Colonic mucosa (tissue), 4 donors: Measurements from ENCODE around the gene ZMYM2. TPM values are rescaled to one million over a fixed set of nuclear protein-coding genes. Genes with fewer than 3 reads are reported as not detected.

Source experiments
- DNase-seq: peaks from one replicate; pipeline ENCODE4 v3.0.0-alpha.2; 2020
- H3K27ac ChIP-seq: fragments of 200-600 bp; one replicate; pipeline ENCODE4 v1.8.0; 2021
- H3K27me3 ChIP-seq: fragments of 200-600 bp; one replicate; pipeline ENCODE4 v1.8.0; 2021
- H3K36me3 ChIP-seq: fragments of 200-600 bp; one replicate; pipeline ENCODE4 v1.8.0; 2021
- H3K4me1 ChIP-seq: fragments of 200-600 bp; one replicate; pipeline ENCODE4 v1.8.0; 2021; ENCODE audit warnings: mild to moderate bottlenecking
- H3K4me3 ChIP-seq: fragments of 200-600 bp; one replicate; pipeline ENCODE4 v1.8.0; 2021
- H3K9ac ChIP-seq, 2 donors: one replicate each; pipeline ENCODE4 v1.7.0; 2013; ENCODE audit warnings: control low read depth in 2 of 2, low read depth in 2 of 2, low read length in 2 of 2
- H3K9me3 ChIP-seq: fragments of 200-600 bp; one replicate; pipeline ENCODE4 v1.8.0; 2021
- CTCF ChIP-seq: fragments of 200-600 bp; IDR thresholded peaks from one replicate; pipeline ENCODE4 v1.8.0; 2022; ENCODE audit warnings: antibody characterized with exemption, mild to moderate bottlenecking
- intact Hi-C: fragments of 100-400 bp; cut with DNase I; formaldehyde crosslinking; loops from one replicate; pipeline ENCODE4 v1.14.1; 2022
- total RNA-seq, 2 donors: library from RNA; stranded (reverse); fragmentation: NEBNext Ultra II Directional in 1 of 2; extraction: Animal tissue kit (Norgen Biotek cat#: 25700) in 1 of 2; gene quantifications; one replicate each; pipeline ENCODE4 v1.2.1, GENCODE V29; 2021
- donor health status: healthy.
- donor health status: DM: no; HTN: no; CAD: no.
- donor health status: DM: no; HTN: no; CAD: no.

ZMYM2 gene
- total RNA-seq, 2 donors from 2014 or later = 47.6 to 70.1 TPM

GRCh38 chr13:20016649-20017364, 58.3 kb downstream of the ZMYM2 start:
- Histone ChIP-seq H3K4me1 (no peaks in the 10 kb centered on the region), H3K36me3 (no peaks in the 10 kb centered on the region), H3K4me3 (no peak overlapping the region), H3K27me3 (no peaks in the 10 kb centered on the region), H3K27ac (no peak overlapping the region), H3K9me3 (no peaks in the 10 kb centered on the region), H3K9ac (no peak overlapping the region)
- intact Hi-C loops = no loop called here
- TF ChIP-seq CTCF = no peak
- DNase-seq = no peak

- DNase-seq = no peak
- intact Hi-C loops = no loop called here
- Histone ChIP-seq H3K27ac (no peak overlapping the region), H3K4me1 (no peaks in the 10 kb centered on the region), H3K36me3 (no peaks in the 10 kb centered on the region), H3K4me3 (no peak overlapping the region), H3K9me3 (no peaks in the 10 kb centered on the region), H3K9ac (no peak overlapping the region), H3K27me3 (no peaks in the 10 kb centered on the region)
- TF ChIP-seq CTCF = no peak
Observed at GRCh38 chr13:20017365-20017711, 58.8 kb downstream of the ZMYM2 start.

- intact Hi-C loops = no loop called here
- H3K36me3 ChIP-seq = no peaks in the 10 kb centered on the region
- H3K27ac ChIP-seq = no peak overlapping the region
- no peak for TF ChIP-seq CTCF
- DNase-seq = no peak
- no peak overlapping the region for H3K9ac ChIP-seq
- H3K9me3 ChIP-seq = no peaks in the 10 kb centered on the region
- no peaks in the 10 kb centered on the region for H3K27me3 ChIP-seq
- no peaks in the 10 kb centered on the region for H3K4me1 ChIP-seq
- no peak overlapping the region for H3K4me3 ChIP-seq
Observed at GRCh38 chr13:20019043-20019442, 60.5 kb downstream of the ZMYM2 start.

GRCh38 chr13:20024702-20025101, 66.2 kb downstream of the ZMYM2 start:
- H3K36me3 ChIP-seq = no peaks in the 10 kb centered on the region
- H3K27ac ChIP-seq = no peak overlapping the region
- no peaks in the 10 kb centered on the region for H3K4me1 ChIP-seq
- H3K27me3 ChIP-seq = no peaks in the 10 kb centered on the region
- no peak overlapping the region for H3K4me3 ChIP-seq
- TF ChIP-seq CTCF = no peak
- intact Hi-C loops = no loop called here
- no peaks in the 10 kb centered on the region for H3K9me3 ChIP-seq
- no peak overlapping the region for H3K9ac ChIP-seq
- DNase-seq = no peak

GRCh38 chr13:20028953-20029352, 70.4 kb downstream of the ZMYM2 start:
- Histone ChIP-seq H3K27me3 (no peaks in the 10 kb centered on the region), H3K4me1 (no peaks in the 10 kb centered on the region), H3K9me3 (no peaks in the 10 kb centered on the region), H3K27ac (no peak overlapping the region), H3K36me3 (no peaks in the 10 kb centered on the region), H3K4me3 (no peak overlapping the region), H3K9ac (no peak overlapping the region)
- TF ChIP-seq CTCF = no peak
- no peak for DNase-seq
- intact Hi-C loops = no loop called here
